Testis (tissue), 2 donors: ENCODE measurements around the gene KIT.

Source experiments
- CTCF ChIP-seq, 3 experiments: fragments of 450-650 bp in 2 of 3; fragments of 200-600 bp in 1 of 3; sonication (generic) in 1 of 3; IDR thresholded peaks; one replicate each; pipeline ENCODE4 v1.5.1; 2016 to 2019; ENCODE audit warnings: antibody characterized with exemption in 3 of 3, mild to moderate bottlenecking in 2 of 3, moderate library complexity in 1 of 3
- POLR2A ChIP-seq: fragments of 450-650 bp; IDR thresholded peaks from one replicate; pipeline ENCODE4 v1.6.1; 2017; ENCODE audit warnings: antibody characterized with exemption, mild to moderate bottlenecking, moderate library complexity

- no peak for TF ChIP-seq POLR2A
- TF ChIP-seq CTCF (IDR thresholded peaks at IDR 0.05): no peak
Measured at GRCh38 chr4:54741202-54741601, 83.4 kb downstream of the KIT start.
